RPMI7951 (cell line): Measurements from ENCODE around the gene SEMA3D. TPM values are rescaled to one million over a fixed set of nuclear protein-coding genes. Genes with fewer than 3 reads are reported as not detected.

Source experiments
- DNase-seq: peaks from one replicate; pipeline ENCODE4 v3.0.0-alpha.2; 2012; ENCODE audit warnings: low read depth
- total RNA-seq: library from RNA; depleted of rRNA; stranded (reverse); fragments of >200 nt; shearing (Covaris generic); gene quantifications from 2 replicates; pipeline ENCODE4 v1.2.3, GENCODE V29; 2014; rRNA removed

Gene SEMA3D
- 2.4 and 2.6 TPM in 2 replicates for total RNA-seq

GRCh38 chr7:85186521-85187241, at the start of gene SEMA3D:
Gene SEMA3D, minus strand, starts transcription at chr7:85187056. Its CDS starts 65,165 bp downstream, at chr7:85121891.
- peak; percentile 50 for DNase-seq

DNA sequence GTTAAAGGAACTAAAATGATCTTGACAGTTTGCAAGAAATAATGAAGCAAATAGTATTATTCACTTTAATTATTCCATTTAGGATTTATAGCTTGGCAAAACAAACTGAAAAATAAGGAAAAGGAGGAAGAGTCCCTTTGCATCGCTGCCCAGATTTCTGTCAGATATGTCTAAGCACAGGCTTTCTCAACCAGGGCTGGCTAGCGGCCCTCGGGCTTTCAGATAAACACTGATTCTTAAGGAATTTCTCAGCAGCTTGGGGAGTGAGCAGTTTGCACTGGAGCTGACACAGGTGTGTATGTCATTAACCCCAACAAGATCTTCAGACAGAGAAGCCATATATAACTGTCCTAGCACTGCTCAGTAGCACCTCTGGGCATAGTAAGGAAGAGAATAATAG, 47.9 kb upstream of the SEMA3D start:
- DNase-seq, result no peak

DNA sequence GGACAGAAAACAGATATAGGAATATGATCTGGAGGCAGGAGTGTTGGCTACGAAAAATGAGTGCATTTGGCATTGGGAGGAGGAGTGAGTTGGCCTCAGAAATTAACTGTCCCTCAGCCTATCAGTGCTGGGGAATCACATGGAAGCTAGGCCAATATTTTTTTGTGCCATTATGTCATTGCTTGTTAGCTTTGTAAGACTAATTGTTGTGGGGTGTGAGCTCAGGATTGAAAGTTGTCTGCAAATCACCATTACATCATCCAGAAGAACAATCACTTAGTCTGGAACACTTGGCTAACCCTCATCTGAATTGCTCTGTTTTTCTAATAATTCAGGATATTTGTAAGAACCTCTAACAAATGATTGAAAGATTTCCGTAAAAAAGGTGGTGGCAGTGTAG, 45.2 kb upstream of the SEMA3D start:
- DNase-seq, result no peak

GRCh38 chr7:85230623-85231022, 43.8 kb upstream of the SEMA3D start:
- DNase-seq, result no peak

DNA sequence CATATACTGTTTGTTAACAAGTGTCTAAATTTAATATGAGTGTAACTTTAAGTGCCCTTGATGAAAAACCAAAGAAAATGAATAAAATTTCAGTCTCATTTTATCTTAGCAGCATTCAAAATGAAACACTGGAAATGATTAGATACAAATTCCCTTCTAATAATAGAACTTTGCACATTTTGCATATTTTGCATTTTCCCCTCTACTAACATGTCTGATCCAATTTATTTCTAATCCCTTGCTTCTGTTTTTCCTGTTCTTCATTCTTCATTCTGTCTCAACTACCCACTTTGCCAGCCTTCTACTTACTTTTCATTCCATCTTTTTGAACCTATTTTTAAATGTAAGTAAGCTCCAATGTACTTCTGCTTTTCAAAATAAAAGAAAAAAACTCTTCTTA, 42.7 kb upstream of the SEMA3D start:
- DNase-seq, result no peak

DNA sequence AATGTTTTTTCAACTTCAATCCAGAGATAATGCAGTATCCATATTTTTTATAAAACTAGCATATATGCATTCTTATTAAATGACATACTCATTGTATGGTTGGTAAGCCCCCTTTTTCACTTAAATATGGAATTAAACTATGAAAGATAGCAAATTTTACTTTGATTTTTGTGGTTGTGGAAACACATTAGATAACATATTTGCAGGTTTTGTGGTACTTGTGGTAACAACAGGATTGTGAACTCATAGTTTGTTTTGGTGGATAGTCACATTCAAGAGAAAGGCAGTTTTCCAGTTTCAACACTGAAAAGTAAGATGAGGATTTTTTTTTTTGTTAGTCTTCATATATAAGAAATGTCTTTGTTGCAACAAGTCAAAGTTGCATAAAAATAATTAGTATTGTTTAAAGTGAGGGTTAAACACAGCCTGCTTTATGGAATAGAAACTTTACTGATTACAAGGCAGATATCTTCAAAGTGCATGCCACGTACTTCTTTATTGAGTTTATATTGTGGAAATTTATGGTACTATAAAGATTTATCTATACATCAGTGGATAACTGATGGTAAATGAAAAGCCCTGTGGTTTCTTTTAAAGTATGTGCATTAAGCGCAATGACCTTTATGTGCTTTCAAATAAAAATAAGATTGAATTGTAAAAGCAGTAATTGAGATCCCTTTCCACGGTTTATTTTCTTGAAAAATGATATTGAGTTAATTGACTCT, 39.7 kb upstream of the SEMA3D start:
- no peak for DNase-seq

DNA sequence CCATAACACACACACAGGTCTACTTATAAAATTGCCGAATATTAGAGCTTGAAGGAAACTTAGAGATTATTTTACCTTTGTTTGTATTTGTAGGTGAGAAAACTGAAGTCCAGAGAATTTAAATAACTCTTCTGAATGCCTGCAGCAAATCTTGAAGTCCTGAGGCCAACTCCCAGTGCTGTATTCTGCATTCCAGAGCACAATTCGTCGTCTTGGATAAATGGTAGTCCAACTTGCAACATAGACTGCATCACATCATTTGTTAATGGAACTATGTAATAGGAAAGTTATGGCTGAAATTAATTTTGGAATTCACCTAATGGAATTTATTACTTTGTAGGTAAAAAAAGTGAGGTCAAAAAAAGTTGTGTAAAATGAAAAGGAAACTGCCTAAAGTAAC, 37.3 kb upstream of the SEMA3D start:
- no peak for DNase-seq

DNA sequence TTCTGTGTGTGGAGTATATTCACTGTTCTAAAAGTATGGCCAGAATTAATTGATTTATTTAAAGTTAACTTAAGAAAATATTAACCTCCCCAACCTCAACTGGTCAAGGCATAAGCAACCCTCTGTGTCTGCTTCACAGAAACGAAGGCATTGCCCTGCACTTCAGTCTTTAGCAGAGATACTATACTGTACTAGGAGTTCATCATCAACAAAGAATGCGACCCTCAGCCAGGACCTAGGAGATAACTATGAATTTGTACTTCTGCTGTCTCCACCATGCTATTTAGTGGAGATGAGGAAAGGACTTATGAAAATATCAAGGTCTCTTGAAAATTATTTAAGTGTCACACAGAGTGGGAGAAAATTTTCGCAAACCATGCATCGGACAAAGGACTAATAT, 35.7 kb upstream of the SEMA3D start:
- DNase-seq, result no peak

GRCh38 chr7:85221796-85222195, 34.9 kb upstream of the SEMA3D start:
- DNase-seq, result no peak

DNA sequence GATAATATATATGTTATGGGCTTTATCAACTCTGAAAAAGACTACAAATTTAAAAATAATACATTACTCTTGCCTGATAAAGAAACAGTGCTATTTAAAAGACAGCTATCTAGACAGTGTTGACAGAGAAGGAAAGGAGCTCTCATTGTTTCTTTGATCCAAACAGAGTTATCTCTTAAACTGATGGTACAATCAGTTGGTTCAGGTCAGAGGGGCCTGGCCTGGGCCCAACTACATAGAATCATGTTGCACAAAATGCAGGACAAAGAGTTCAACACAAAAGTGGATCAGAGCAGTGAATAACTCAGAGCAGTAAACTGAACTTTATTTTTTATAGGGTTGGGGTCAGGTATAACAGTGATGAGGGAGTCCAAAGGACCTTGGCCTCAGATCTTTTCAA, 33.8 kb upstream of the SEMA3D start:
- DNase-seq, result no peak

DNA sequence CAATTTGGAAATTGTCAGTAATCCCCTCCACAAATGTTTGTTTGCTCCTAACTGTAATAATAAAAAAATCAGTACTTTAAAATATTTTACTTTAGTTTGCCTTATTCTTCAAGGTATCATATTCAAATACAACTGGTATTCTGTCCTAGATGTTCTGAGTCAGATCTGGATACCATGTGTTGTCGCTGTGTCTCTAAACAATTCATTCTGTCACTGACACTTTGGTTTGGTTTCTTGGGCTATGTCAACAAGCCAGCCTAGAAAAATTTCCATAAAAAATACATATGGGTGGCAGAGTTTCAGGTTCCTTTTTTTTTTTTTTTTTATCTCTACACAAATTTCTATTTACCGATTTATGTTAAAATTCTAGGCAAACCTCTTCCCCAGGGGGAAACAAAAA, 33.2 kb upstream of the SEMA3D start:
- DNase-seq, result no peak

- no peak for DNase-seq
These were observed 30.2 kb upstream of the SEMA3D start for GRCh38 chr7:85217085-85217484.

DNA sequence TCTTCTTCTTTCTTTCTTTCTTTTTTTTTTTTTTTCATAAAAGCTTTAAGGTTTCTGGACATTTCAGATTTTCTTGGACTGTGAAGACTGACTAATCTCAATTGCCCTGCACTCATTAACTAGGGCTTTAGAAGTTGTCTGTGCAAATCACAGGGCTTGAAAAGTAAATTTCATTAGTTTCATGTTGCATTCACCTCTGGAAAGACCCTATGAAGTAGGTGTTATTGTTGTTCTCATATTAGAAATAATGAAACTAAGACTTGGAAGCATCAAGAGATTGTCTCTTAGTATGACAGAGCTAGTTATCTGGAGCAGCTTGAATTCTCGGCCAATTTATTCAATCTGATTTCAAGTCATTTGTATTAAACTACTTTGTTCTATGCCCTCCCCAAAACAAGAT, 28.2 kb upstream of the SEMA3D start:
- DNase-seq, result no peak

- DNase-seq, result no peak
These were observed 26.6 kb upstream of the SEMA3D start for GRCh38 chr7:85213500-85213899.

DNA sequence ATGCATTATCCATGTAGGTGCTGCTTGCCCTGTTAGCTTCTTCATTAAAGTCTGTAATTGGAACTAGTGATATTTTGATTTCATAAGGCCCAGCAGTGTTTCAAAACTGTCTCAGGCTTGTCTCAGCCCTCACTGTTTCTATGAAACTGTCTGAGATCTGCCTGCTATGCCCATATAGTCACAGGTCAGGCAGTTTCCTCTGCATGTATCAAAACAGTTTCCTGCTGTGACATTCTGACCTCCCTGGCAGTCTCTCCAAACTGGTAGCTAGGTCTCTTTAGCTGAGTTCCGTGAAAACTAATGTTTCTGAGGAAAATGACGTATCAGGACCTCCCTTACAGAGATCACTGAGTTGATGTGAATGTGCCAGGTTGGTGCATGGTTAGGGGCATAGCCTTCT, 18.9 kb upstream of the SEMA3D start:
- no peak for DNase-seq

- DNase-seq, result peak; percentile 12
These were observed 17.6 kb upstream of the SEMA3D start for GRCh38 chr7:85204496-85204895.

DNA sequence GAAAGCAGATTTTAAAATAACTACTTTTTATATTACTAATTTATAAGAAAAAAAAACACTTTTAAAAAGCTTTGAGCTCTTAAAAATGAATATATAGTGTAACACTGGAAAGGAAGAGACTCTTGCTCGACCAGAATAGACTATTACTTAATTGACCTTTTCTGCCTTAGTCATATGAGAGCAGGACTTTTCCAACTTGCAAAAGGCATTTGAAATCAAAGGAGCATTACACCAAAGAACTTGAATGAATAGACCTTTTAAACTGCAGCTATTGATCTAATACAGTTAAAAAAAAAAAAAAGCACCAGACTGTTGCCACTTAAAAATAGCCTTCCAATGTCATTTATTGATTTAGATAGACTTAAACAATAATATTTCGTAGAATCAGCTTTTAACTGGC, 17.2 kb upstream of the SEMA3D start:
- DNase-seq, result no peak

DNA sequence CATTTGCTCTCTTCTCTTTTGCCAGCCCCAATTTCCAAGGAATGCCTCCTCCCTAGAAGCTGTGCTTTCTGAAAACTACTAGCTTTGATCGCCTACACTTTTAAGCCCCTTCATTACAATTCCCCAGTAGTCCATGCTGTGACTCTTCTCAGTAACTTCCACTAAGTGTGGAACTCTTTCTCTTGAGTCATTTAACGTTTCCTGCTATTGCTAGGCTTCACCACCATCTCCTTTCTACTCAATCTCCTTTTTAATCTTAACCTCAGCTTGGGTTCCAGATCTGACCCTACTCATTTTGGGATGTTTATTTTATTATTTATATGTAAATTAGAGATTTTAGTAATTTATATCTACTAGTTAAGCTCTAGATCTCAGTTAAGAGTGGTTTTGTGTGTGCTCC, 14.4 kb upstream of the SEMA3D start:
- DNase-seq, result no peak

GRCh38 chr7:85196696-85197095, 9.8 kb upstream of the SEMA3D start:
- no peak for DNase-seq

GRCh38 chr7:85191383-85191782, 4.5 kb upstream of the SEMA3D start:
- no peak for DNase-seq

GRCh38 chr7:85186083-85186520, 754 bp downstream of the SEMA3D start:
- peak; percentile 26 for DNase-seq

GRCh38 chr7:85185424-85186082, 1.3 kb downstream of the SEMA3D start:
- DNase-seq, result peak; percentile 30
